ENCODE results near the gene RABL2A.
"Not testable (repeated sequence)": the region's sequence is repeated elsewhere in the genome, so short reads cannot be mapped to it uniquely, and the experiment has no call there.

DNA sequence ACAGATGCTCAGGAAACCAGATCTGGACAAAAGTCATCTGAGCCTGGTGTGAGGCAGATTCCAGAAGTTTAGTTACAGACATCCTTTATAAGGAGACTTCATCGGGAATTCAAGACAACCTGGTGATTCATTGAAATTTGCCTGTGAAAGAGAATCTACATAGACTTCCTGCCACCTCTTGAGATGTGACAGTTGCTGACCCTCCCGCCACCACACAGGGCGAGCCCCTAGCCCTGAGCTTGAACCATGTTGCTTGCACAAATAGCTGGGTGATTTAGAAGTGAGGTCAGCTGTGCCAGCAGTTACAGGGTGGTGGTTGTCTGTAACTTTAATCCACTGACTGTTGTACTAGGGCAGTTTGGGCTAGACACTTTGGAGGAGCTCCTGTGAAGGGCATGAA, 11.0 kb downstream of the RABL2A start:
- TF ChIP-seq CTCF (optimal IDR thresholded peaks at IDR 0.05 in 1 of 3, IDR thresholded peaks at IDR 0.05 in 1 of 3, conservative IDR thresholded peaks at IDR 0.05 in 1 of 3; ENCODE audit: extremely low read depth in 1 of 3, insufficient read depth in 2 of 3, low read length in 3 of 3); EZH2 (IDR thresholded peaks at IDR 0.05; ENCODE audit: low read length): not testable (repeated sequence)
